A549 (cell line): Measurements from ENCODE around the gene PON2.

Experiments used
- CEBPB ChIP-seq, 2 experiments: fragments of >200 bp in 1 of 2; sonication (Bioruptor Twin) in 1 of 2; formaldehyde crosslinking in 1 of 2; IDR thresholded peaks; 2 replicates each; pipeline ENCODE4 v1.6.1; 2012 to 2016
- CHD2 ChIP-seq: fragments of 150-350 bp; IDR thresholded peaks from 2 replicates; pipeline ENCODE4 v1.6.1; 2014; ENCODE audit warnings: low read length; ENCODE audit not compliant: partially characterized antibody
- HOXB5 ChIP-seq: fragments of 250-450 bp; sonication (Bioruptor Pico); IDR thresholded peaks from 2 replicates; pipeline ENCODE4 v1.5.0; 2020; ENCODE audit warnings: mild to moderate bottlenecking, moderate library complexity
- NR3C1 ChIP-seq: fragments of >200 bp; sonication (Bioruptor Twin); formaldehyde crosslinking; IDR thresholded peaks from 3 replicates; pipeline ENCODE4 v1.6.1; 2017
- POLR2A ChIP-seq: IDR thresholded peaks from 2 replicates; pipeline ENCODE4 v1.6.1; 2012; ENCODE audit warnings: mild to moderate bottlenecking, low read length
- POLR2AphosphoS2 ChIP-seq: conservative IDR thresholded peaks from 2 replicates; pipeline ENCODE4 v1.6.1; 2012; ENCODE audit warnings: low read length, improper control_type of control experiment, inconsistent platforms
- RAD21 ChIP-seq, 2 experiments: fragments of >200 bp in 1 of 2; sonication (Bioruptor Twin) in 1 of 2; formaldehyde crosslinking in 1 of 2; IDR thresholded peaks in 1 of 2; conservative IDR thresholded peaks in 1 of 2; 2 replicates in 1 of 2; 3 replicates in 1 of 2; pipeline ENCODE4 v1.6.1; 2012 to 2018; ENCODE audit warnings: inconsistent platforms in 1 of 2
- RCOR1 ChIP-seq: fragments of 150-350 bp; IDR thresholded peaks from 2 replicates; pipeline ENCODE4 v1.6.1; 2014; ENCODE audit warnings: antibody characterized with exemption, low read length, low read depth
- SMC3 ChIP-seq: fragments of >200 bp; sonication (Bioruptor Twin); formaldehyde crosslinking; IDR thresholded peaks from 3 replicates; pipeline ENCODE4 v1.6.1; 2018; ENCODE audit warnings: inconsistent platforms
- SREBF2 ChIP-seq: fragments of 450-650 bp; IDR thresholded peaks from 2 replicates; pipeline ENCODE4 v1.6.1; 2014; ENCODE audit warnings: mild to moderate bottlenecking, moderate library complexity
- ZC3H11A ChIP-seq: fragments of 450-650 bp; IDR thresholded peaks from 2 replicates; pipeline ENCODE4 v1.6.1; 2014; ENCODE audit warnings: antibody characterized with exemption, mild to moderate bottlenecking
- TF ChIP-seq, protein P1 (sequence below): fragments of >200 bp; sonication (Bioruptor Twin); formaldehyde crosslinking; IDR thresholded peaks from 3 replicates; pipeline ENCODE4 v1.5.1; 2016
- TF ChIP-seq, protein P2 (sequence below): IDR thresholded peaks from 2 replicates; pipeline ENCODE4 v1.6.1; 2012
- TF ChIP-seq, protein P3 (sequence below): fragments of 150-350 bp; IDR thresholded peaks from 2 replicates; pipeline ENCODE4 v1.6.1; 2014; ENCODE audit warnings: low read depth, mild to moderate bottlenecking, low read length

DNA sequence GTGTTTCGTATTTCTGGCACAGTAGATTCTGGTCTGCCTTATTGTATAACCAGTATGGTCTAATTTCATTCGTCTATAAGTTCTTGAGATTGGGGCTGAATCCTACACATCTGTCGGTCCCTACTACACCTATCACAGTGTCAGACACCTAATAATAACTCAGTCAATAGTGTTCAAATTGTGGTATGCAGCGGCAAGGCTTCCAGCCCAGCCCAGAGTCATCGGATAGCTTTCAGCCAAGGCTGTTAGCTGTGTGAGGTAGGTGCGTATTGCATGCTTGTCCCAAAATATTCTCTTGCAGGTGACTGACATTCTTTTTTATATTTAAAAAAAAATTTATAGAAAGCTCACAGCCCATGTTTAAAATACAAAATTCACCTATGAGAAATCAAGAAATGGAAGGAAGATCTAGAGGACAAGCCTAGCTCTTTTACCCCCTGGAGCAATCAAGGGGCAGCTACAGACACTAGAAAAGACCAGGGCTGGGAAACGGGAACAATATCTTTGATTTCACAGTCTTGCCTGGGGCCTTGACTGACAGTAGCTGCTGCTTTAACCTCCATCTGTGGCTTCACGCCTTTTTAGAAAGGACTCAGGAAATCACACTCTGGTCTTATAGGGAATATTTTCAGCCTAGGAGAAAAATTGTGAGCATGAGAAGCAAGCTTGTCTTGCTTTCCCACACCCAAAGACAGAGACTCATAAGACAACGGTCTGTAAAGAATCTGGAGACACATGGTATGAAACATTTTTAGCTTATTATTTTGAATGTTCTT is 41.4 kb upstream of the PON2 start:
- TF ChIP-seq NR3C1 (no peak), ZC3H11A (no peak), HOXB5 (CRISPR knock-in tag) (no peak), POLR2A (no peak), CEBPB (IDR thresholded peaks at IDR 0.05) (no peak), SREBF2 (no peak), POLR2AphosphoS2 (no peak), CHD2 (no peak), RAD21 (conservative IDR thresholded peaks at IDR 0.05 in 1 of 2, IDR thresholded peaks at IDR 0.05 in 1 of 2) (no peak), RCOR1 (no peak), SMC3 (no peak)
- TF ChIP-seq, protein P1, sequence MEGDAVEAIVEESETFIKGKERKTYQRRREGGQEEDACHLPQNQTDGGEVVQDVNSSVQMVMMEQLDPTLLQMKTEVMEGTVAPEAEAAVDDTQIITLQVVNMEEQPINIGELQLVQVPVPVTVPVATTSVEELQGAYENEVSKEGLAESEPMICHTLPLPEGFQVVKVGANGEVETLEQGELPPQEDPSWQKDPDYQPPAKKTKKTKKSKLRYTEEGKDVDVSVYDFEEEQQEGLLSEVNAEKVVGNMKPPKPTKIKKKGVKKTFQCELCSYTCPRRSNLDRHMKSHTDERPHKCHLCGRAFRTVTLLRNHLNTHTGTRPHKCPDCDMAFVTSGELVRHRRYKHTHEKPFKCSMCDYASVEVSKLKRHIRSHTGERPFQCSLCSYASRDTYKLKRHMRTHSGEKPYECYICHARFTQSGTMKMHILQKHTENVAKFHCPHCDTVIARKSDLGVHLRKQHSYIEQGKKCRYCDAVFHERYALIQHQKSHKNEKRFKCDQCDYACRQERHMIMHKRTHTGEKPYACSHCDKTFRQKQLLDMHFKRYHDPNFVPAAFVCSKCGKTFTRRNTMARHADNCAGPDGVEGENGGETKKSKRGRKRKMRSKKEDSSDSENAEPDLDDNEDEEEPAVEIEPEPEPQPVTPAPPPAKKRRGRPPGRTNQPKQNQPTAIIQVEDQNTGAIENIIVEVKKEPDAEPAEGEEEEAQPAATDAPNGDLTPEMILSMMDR: no peak
- TF ChIP-seq, protein P2, sequence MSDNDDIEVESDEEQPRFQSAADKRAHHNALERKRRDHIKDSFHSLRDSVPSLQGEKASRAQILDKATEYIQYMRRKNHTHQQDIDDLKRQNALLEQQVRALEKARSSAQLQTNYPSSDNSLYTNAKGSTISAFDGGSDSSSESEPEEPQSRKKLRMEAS: peak; percentile 8; the same call in 1 of the 2 replicates
- TF ChIP-seq, protein P3, sequence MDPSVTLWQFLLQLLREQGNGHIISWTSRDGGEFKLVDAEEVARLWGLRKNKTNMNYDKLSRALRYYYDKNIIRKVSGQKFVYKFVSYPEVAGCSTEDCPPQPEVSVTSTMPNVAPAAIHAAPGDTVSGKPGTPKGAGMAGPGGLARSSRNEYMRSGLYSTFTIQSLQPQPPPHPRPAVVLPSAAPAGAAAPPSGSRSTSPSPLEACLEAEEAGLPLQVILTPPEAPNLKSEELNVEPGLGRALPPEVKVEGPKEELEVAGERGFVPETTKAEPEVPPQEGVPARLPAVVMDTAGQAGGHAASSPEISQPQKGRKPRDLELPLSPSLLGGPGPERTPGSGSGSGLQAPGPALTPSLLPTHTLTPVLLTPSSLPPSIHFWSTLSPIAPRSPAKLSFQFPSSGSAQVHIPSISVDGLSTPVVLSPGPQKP: no peak
